Hepatocyte (in vitro differentiated cells): ENCODE measurements around the gene KDM6B.

Experiments
- CTCF ChIP-seq: fragments of 200-600 bp; sonication (generic); IDR thresholded peaks from 2 replicates; pipeline ENCODE4 v1.5.1; 2016; ENCODE audit warnings: antibody characterized with exemption, mild to moderate bottlenecking; ENCODE audit not compliant: poor library complexity
- EZH2 ChIP-seq: fragments of 200-600 bp; sonication (generic); IDR thresholded peaks from 2 replicates; pipeline ENCODE4 v1.6.1; 2016; ENCODE audit warnings: antibody characterized with exemption, mild to moderate bottlenecking, borderline replicate concordance
- EZH2phosphoT487 ChIP-seq: fragments of 200-600 bp; sonication (generic); IDR thresholded peaks from one replicate; pipeline ENCODE4 v1.6.1; 2018; ENCODE audit warnings: antibody characterized with exemption, mild to moderate bottlenecking, low read depth, moderate library complexity; ENCODE audit not compliant: unreplicated experiment, severe bottlenecking

GRCh38 chr17:7834542-7834956 is 532 bp downstream of the KDM6B start:
- TF ChIP-seq EZH2phosphoT487 (no peak), EZH2 (no peak), CTCF (no peak)
